ENCODE data around the gene PTPN11.

DNA sequence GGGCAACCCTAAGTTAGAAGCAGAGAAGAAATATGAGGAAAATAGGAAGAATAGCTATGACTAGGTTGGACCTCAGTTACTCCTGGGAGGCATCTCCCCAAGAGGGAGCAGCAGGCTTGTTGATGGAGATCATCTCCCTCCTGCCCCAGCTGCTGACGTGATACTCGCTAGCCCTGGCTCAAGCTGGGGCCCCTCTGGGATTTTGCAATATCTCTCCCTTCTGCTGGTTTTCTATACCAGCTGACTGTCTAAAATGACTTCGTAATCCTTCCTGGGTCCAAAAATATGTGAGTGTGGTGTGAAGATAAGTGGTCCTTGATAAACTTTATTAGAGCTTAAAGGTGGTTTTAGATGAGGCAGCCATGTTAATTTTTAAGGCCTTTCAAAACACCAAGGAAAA lies 32.0 kb upstream of the PTPN11 start:
- TF ChIP-seq POLR2A (IDR thresholded peaks at IDR 0.05; ENCODE audit: low read depth, low read length) (no peak), POLR2AphosphoS5 (IDR thresholded peaks at IDR 0.05; ENCODE audit: low read depth, low read length) (no peak), PAX5 (IDR thresholded peaks at IDR 0.05; ENCODE audit: insufficient read depth, low read length, severe bottlenecking) (no peak)
